ENCODE results near the gene IBSP. TPM values are rescaled to one million over a fixed set of nuclear protein-coding genes. Genes with fewer than 3 reads are reported as not detected.

Gene IBSP
- total RNA-seq, 2 experiments from 2014 or later, result not detected

DNA sequence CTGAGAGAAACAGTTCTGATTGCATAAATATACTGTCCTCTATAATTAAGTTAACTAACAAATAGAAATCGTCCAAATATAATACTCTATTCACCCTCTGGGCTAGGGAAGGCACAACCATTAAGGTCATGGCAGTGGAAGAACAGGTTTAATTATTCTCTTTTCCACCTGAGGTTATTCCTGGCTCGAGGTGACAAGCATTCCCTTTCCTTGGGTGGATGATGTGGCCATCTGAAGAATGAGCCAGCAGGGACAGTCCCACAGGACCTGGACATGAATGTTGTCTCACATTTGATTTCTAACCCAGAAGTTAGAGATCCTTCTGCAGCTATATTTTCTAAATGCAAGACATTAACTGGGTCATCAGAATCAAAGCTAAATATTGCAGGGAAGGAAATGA lies 5.5 kb downstream of the IBSP start:
- Histone ChIP-seq H3K9me3 (ENCODE audit: control insufficient read depth in 1 of 2, insufficient read depth in 1 of 2, low read length in 2 of 2) (no peaks in the 10 kb centered on the region), H3K36me3 (ENCODE audit: insufficient read depth, low read length) (no peaks in the 10 kb centered on the region), H3K27ac (ENCODE audit: low read depth in 1 of 2, low read length in 2 of 2) (no peak overlapping the region), H3K27me3 (ENCODE audit: control insufficient read depth in 1 of 2, insufficient read depth in 2 of 2, low read length in 2 of 2) (no peaks in the 10 kb centered on the region), H3K4me1 (ENCODE audit: insufficient read depth, low read length) (no peaks in the 10 kb centered on the region), H3K4me3 (ENCODE audit: low read length) (no peak overlapping the region)
- ATAC-seq (ENCODE audit: poor library complexity) (no peak), DNase-seq (no peak)
- H3K4me3 Mint-ChIP-seq, result no peak overlapping the region
- H3K36me3 Mint-ChIP-seq (ENCODE audit: low read depth), result no peaks in the 10 kb centered on the region
- no peaks in the 10 kb centered on the region for H3K27me3 Mint-ChIP-seq
- ChIA-PET CTCF (no interaction called here), POLR2A (no interaction called here)
- TF ChIP-seq, protein P1, sequence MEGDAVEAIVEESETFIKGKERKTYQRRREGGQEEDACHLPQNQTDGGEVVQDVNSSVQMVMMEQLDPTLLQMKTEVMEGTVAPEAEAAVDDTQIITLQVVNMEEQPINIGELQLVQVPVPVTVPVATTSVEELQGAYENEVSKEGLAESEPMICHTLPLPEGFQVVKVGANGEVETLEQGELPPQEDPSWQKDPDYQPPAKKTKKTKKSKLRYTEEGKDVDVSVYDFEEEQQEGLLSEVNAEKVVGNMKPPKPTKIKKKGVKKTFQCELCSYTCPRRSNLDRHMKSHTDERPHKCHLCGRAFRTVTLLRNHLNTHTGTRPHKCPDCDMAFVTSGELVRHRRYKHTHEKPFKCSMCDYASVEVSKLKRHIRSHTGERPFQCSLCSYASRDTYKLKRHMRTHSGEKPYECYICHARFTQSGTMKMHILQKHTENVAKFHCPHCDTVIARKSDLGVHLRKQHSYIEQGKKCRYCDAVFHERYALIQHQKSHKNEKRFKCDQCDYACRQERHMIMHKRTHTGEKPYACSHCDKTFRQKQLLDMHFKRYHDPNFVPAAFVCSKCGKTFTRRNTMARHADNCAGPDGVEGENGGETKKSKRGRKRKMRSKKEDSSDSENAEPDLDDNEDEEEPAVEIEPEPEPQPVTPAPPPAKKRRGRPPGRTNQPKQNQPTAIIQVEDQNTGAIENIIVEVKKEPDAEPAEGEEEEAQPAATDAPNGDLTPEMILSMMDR (IDR thresholded peaks at IDR 0.05), result no peak
- H3K9me3 Mint-ChIP-seq, result no peaks in the 10 kb centered on the region
- intact Hi-C loops (cut with DNase I, micrococcal nuclease), result no loop called here
- no peak overlapping the region for H3K27ac Mint-ChIP-seq
- H3K4me1 Mint-ChIP-seq (ENCODE audit: low read depth), result no peaks in the 10 kb centered on the region

DNA sequence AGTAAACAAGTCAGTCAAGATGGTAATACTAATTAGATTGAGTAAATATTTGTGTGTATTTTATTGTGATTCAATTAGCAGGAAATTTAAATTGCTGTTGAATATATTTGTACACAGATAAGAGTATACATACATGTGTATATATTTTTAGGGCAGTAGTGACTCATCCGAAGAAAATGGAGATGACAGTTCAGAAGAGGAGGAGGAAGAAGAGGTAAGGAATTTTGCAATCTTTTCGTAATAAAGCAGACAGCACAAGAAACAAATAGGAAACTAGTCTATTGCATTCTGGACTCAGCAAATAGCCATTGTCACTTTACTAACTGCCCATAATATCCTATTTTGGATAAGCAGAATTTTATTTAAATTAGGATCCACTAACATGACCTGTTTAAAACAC lies 6.6 kb downstream of the IBSP start:
- DNase-seq (no peak), ATAC-seq (ENCODE audit: poor library complexity) (no peak)
- CTCF ChIA-PET, result no interaction called here
- Mint-ChIP-seq H3K9me3 (no peaks in the 10 kb centered on the region), H3K4me3 (no peak overlapping the region), H3K4me1 (ENCODE audit: low read depth) (no peaks in the 10 kb centered on the region), H3K27ac (no peak overlapping the region), H3K36me3 (ENCODE audit: low read depth) (no peaks in the 10 kb centered on the region), H3K27me3 (no peaks in the 10 kb centered on the region)
- intact Hi-C loops (cut with DNase I, micrococcal nuclease), result no loop called here
- H3K36me3 ChIP-seq (ENCODE audit: insufficient read depth, low read length), result no peaks in the 10 kb centered on the region
- POLR2A ChIA-PET, result no interaction called here
- TF ChIP-seq, protein P1 (IDR thresholded peaks at IDR 0.05), result no peak
- H3K4me1 ChIP-seq (ENCODE audit: insufficient read depth, low read length), result no peaks in the 10 kb centered on the region
- H3K27me3 ChIP-seq (ENCODE audit: control insufficient read depth in 1 of 2, insufficient read depth in 2 of 2, low read length in 2 of 2), result no peaks in the 10 kb centered on the region
- no peak overlapping the region for H3K4me3 ChIP-seq (ENCODE audit: low read length)
- H3K27ac ChIP-seq (ENCODE audit: low read depth in 1 of 2, low read length in 2 of 2), result no peak overlapping the region
- H3K9me3 ChIP-seq (ENCODE audit: control insufficient read depth in 1 of 2, insufficient read depth in 1 of 2, low read length in 2 of 2), result no peaks in the 10 kb centered on the region

DNA sequence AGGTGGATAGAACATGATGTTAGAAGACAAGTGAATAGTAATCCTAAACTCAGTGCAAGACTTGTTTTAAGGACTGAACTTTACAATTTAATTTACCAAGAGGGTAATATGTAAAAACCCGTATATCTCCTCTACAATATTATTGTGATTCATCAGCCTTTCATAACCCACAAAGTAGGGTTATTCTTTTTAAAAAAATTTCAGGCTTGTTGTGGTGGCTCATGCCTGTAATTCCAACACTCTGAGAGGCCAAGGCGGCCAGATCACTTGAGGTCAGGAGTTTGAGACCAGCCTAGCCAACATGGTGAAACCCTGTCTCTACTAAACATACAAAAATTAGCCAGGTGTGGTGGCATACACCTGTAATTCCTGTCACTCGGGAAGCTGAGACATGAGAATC lies 7.2 kb downstream of the IBSP start:
- intact Hi-C loops (cut with DNase I, micrococcal nuclease), result no loop called here
- POLR2A ChIA-PET, result no interaction called here
- Histone ChIP-seq H3K27me3 (ENCODE audit: control insufficient read depth in 1 of 2, insufficient read depth in 2 of 2, low read length in 2 of 2) (no peaks in the 10 kb centered on the region), H3K4me3 (ENCODE audit: low read length) (no peak overlapping the region), H3K27ac (ENCODE audit: low read depth in 1 of 2, low read length in 2 of 2) (no peak overlapping the region), H3K4me1 (ENCODE audit: insufficient read depth, low read length) (no peaks in the 10 kb centered on the region), H3K9me3 (ENCODE audit: control insufficient read depth in 1 of 2, insufficient read depth in 1 of 2, low read length in 2 of 2) (no peaks in the 10 kb centered on the region), H3K36me3 (ENCODE audit: insufficient read depth, low read length) (no peaks in the 10 kb centered on the region)
- Mint-ChIP-seq H3K27me3 (no peaks in the 10 kb centered on the region), H3K9me3 (no peaks in the 10 kb centered on the region), H3K4me1 (ENCODE audit: low read depth) (no peaks in the 10 kb centered on the region), H3K27ac (no peak overlapping the region), H3K36me3 (ENCODE audit: low read depth) (no peaks in the 10 kb centered on the region), H3K4me3 (no peak overlapping the region)
- TF ChIP-seq, protein P1 (IDR thresholded peaks at IDR 0.05), result no peak
- no peak for DNase-seq
- CTCF ChIA-PET, result no interaction called here
- no peak for ATAC-seq (ENCODE audit: poor library complexity)

Measured in CD4-positive, alpha-beta T cell (primary cell).